GM12878 (cell line): ENCODE results near the gene OSMR. TPM values are rescaled to one million over a fixed set of nuclear protein-coding genes. Genes with fewer than 3 reads are reported as not detected.

Source experiments
- ATAC-seq: fragments of 200-7000 bp; cut with Tn5 transposase; 3 replicates; pipeline ENCODE4 v1.9.1; 2020; ENCODE audit warnings: mild to moderate bottlenecking, moderate library complexity
- BruUV-seq: library from RNA; stranded (reverse); fragments of 400-500 nt; replicated peaks from 2 replicates; lab custom pipeline; 2021; lab: Mats Ljungman, UMichigan
- CTCF ChIA-PET: fragments of 300-600 bp; sonication (Branson Sonifier 250); formaldehyde crosslinking; extraction: SDS; loops from one replicate; lab custom pipeline; 2021; ENCODE audit warnings: inconsistent platforms; lab: Yijun Ruan, JAX
- POLR2A ChIA-PET: fragments of 350-600 bp; formaldehyde crosslinking; extraction: SDS; loops from one replicate; lab custom pipeline; 2021; ENCODE audit warnings: inconsistent platforms; lab: Charles Lee
- RAD21 ChIA-PET: fragments of 300-600 bp; sonication (Branson Sonifier 250); formaldehyde crosslinking; loops from one replicate; lab custom pipeline; 2023; ENCODE audit warnings: antibody characterized with exemption; ENCODE audit not compliant: unreplicated experiment; lab: Charles Lee
- SMC1A ChIA-PET: fragments of 300-600 bp; sonication (Branson Sonifier 250); formaldehyde crosslinking; loops from one replicate; lab custom pipeline; 2023; ENCODE audit not compliant: unreplicated experiment, uncharacterized antibody; lab: Charles Lee
- DNase-seq: peaks from one replicate; pipeline ENCODE4 v3.0.0-alpha.2; 2011; ENCODE audit warnings: low read depth, low spot score
- FAIRE-seq: peaks from 3 replicates; lab custom pipeline; 2011; peaks lifted over from hg19 to GRCh38; lab: Jason Lieb, UNC
- H2AFZ ChIP-seq: 2 replicates; pipeline ENCODE4 v1.6.0; 2011; ENCODE audit warnings: low read depth, low read length, control low read depth; ENCODE audit not compliant: control insufficient read depth
- H3K27ac ChIP-seq: 2 replicates; pipeline ENCODE4 v1.5.1; 2011; ENCODE audit warnings: control low read depth; ENCODE audit not compliant: control insufficient read depth, insufficient read depth
- H3K27me3 ChIP-seq, 2 experiments: replicated peaks in 1 of 2; 2 replicates each; pipeline versions ENCODE4 v1.6.0 to v1.6.1; 2011; ENCODE audit warnings: low read length in 1 of 2; ENCODE audit not compliant: control insufficient read depth in 2 of 2, insufficient read depth in 2 of 2
- H3K36me3 ChIP-seq, 2 experiments: 2 replicates each; pipeline ENCODE4 v1.5.1; 2011; ENCODE audit warnings: low read length in 1 of 2; ENCODE audit not compliant: control insufficient read depth in 2 of 2, insufficient read depth in 2 of 2
- H3K4me1 ChIP-seq: 2 replicates; pipeline ENCODE4 v1.6.1; 2011; ENCODE audit warnings: mild to moderate bottlenecking, low read length, moderate library complexity, mixed read lengths; ENCODE audit not compliant: control insufficient read depth, insufficient read depth
- H3K4me2 ChIP-seq: 2 replicates; pipeline ENCODE4 v1.6.0; 2011; ENCODE audit warnings: control low read depth; ENCODE audit not compliant: control insufficient read depth, insufficient read depth
- H3K4me3 ChIP-seq: fragments of 200-600 bp; sonication (generic); 2 replicates; pipeline ENCODE4 v1.5.1; 2016
- H3K79me2 ChIP-seq: 2 replicates; pipeline ENCODE4 v1.6.0; 2011; ENCODE audit warnings: low read length; ENCODE audit not compliant: control insufficient read depth, insufficient read depth
- H3K9ac ChIP-seq: 2 replicates; pipeline ENCODE4 v1.8.0; 2011; ENCODE audit warnings: low read length, control low read depth, mixed read lengths; ENCODE audit not compliant: control insufficient read depth, insufficient read depth
- H3K9me3 ChIP-seq: replicated peaks from 3 replicates; pipeline ENCODE4 v1.5.1; 2011; ENCODE audit warnings: mild to moderate bottlenecking, low read length; ENCODE audit not compliant: control insufficient read depth, insufficient read depth
- H4K20me1 ChIP-seq: 2 replicates; pipeline ENCODE4 v1.6.0; 2011; ENCODE audit not compliant: control insufficient read depth, insufficient read depth
- GABPA ChIP-seq: IDR thresholded peaks from 2 replicates; pipeline ENCODE4 v1.6.1; 2014; ENCODE audit warnings: antibody characterized with exemption, low read depth, mild to moderate bottlenecking, inconsistent platforms
- MYB ChIP-seq: fragments of 150-350 bp; IDR thresholded peaks from 2 replicates; pipeline ENCODE4 v1.6.1; 2014; ENCODE audit warnings: mild to moderate bottlenecking, low read depth, low read length, borderline replicate concordance
- MYC ChIP-seq: IDR thresholded peaks from 2 replicates; pipeline ENCODE4 v1.6.1; 2011; ENCODE audit warnings: mild to moderate bottlenecking, low read length, moderate library complexity, inconsistent platforms; ENCODE audit not compliant: insufficient read depth, insufficient replicate concordance, insufficient read length, severe bottlenecking
- WGBS: methylation state at CpG from one replicate; pipeline ENCODE4 v1.1.6; 2016; ENCODE audit warnings: low lambda C conversion rate; ENCODE audit not compliant: insufficient replicate concordance, insufficient coverage; ENCODE audit errors: missing lambda C conversion rate; 5-methylcytosine and 5-hydroxymethylcytosine counted together
- in situ Hi-C: fragments of 300-500 bp; cut with MboI; formaldehyde crosslinking; loops from 9 replicates; pipeline ENCODE4 v1.14.3; 2018; ENCODE audit warnings: mixed read lengths
- intact Hi-C: fragments of 100-400 bp; cut with micrococcal nuclease; formaldehyde crosslinking; loops from one replicate; pipeline ENCODE4 v1.14.2; 2022; ENCODE audit not compliant: unreplicated experiment
- polyA plus RNA-seq, 11 experiments: library from polyadenylated mRNA; depleted of rRNA in 4 of 11; unstranded in 6 of 11; stranded (reverse) in 5 of 11; fragments of >200 nt; fragmentation: Nextera tagmentation in 4 of 11; fragmentation: Illumina TruSeq in 1 of 11; extraction: Ambion mirVana in 4 of 11; extraction: Trizol in 1 of 11; gene quantifications; 1 replicate in 1 of 11; 2 replicates in 10 of 11; pipeline versions ENCODE4 v1.2.1 to v1.2.3, GENCODE V29; 2011 to 2016; ENCODE audit warnings: inconsistent platforms in 2 of 11, missing spikeins in 2 of 11, low read depth in 1 of 11
- total RNA-seq, 4 experiments: library from RNA; depleted of rRNA in 3 of 4; stranded (reverse); fragments of >200 nt in 3 of 4; fragmentation: Illumina TruSeq in 1 of 4; extraction: Trizol in 1 of 4; gene quantifications; 2 replicates each; pipeline versions ENCODE4 v1.2.1 to v1.2.3, GENCODE V29; 2013 to 2021
- TF ChIP-seq, protein P1 (sequence below): fragments of 450-650 bp; conservative IDR thresholded peaks from 2 replicates; pipeline ENCODE4 v1.6.1; 2017; ENCODE audit warnings: mild to moderate bottlenecking, moderate library complexity

The OSMR gene
- total and polyA plus RNA-seq, 10 of the 15 experiments (the other 5 are each of a cell fraction or from before 2014, with no cell fraction given), result 0.03 to 0.05 TPM; not detected in 8

DNA sequence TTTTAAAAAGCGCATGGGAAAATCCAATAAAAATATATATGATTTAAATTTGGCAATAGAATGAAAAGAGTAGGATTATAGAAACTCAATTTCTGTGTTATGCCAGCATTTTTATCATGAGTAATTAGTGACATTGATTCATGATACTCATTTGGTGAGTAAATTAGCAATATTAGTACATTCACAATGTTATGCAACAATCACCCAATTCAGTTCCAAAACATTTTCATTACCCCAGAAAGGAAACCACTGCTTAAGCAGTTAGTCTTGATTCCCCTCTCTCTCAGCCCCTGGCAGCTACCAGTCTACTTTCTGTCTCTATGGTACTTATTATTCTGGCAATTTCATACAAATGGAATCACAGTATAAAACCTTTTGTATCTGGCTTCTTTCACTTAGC lies 27.0 kb downstream of the OSMR start (continued):
- no peak for TF ChIP-seq MYC
- TF ChIP-seq, all 136 proteins: peak for 0

DNA sequence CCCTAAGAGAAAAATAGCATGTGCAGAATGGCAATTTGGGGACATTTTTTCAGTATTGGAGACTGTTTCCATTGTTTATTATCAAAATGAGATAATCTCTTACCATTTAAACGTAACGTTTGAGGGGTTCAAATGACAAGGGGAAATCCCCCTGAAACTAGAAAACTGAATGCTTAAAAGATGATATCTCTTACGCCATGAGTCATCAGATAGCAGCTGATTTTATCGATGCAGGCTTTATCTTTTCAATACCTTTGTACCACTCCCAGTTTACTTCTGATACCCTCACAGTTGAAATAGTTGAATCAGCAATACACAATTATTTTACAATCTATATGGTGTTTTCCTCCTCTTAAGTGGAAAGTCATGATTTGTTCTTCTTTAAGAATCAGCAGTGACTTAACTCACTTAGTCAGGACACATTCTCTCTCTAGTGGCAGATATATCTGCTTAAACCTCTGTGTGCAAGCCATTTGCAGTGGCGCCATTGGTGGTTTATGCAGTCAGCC lies 29.2 kb downstream of the OSMR start:
- CTCF ChIA-PET, result no interaction called here
- intact Hi-C loops, result no loop called here
- no peak for TF ChIP-seq GABPA
- TF ChIP-seq MYB, result no peak
- TF ChIP-seq, protein P1, sequence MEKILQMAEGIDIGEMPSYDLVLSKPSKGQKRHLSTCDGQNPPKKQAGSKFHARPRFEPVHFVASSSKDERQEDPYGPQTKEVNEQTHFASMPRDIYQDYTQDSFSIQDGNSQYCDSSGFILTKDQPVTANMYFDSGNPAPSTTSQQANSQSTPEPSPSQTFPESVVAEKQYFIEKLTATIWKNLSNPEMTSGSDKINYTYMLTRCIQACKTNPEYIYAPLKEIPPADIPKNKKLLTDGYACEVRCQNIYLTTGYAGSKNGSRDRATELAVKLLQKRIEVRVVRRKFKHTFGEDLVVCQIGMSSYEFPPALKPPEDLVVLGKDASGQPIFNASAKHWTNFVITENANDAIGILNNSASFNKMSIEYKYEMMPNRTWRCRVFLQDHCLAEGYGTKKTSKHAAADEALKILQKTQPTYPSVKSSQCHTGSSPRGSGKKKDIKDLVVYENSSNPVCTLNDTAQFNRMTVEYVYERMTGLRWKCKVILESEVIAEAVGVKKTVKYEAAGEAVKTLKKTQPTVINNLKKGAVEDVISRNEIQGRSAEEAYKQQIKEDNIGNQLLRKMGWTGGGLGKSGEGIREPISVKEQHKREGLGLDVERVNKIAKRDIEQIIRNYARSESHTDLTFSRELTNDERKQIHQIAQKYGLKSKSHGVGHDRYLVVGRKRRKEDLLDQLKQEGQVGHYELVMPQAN, result no peak
- TF ChIP-seq, all 136 proteins: peak for 0

More for the DNA sequence above, 29.2 kb downstream of the OSMR start:
- ATAC-seq, result no peak
- Histone ChIP-seq H3K9me3 (no peaks in the 10 kb centered on the region), H3K36me3 (no peaks in the 10 kb centered on the region), H3K27me3 (no peaks in the 10 kb centered on the region; a peak in 1 of 4 replicates), H3K9ac (no peak overlapping the region), H3K4me1 (no peaks in the 10 kb centered on the region), H3K27ac (no peak overlapping the region), H3K4me3 (no peak overlapping the region), H4K20me1 (no peaks in the 10 kb centered on the region), H3K4me2 (no peak overlapping the region), H2AFZ (no peak overlapping the region), H3K79me2 (no peaks in the 10 kb centered on the region)
- 47% methylated on average over 5 of the region's 5 CpGs for WGBS
- no TSS peak for BruUV-seq
- in situ Hi-C loops, result no loop called here
- DNase-seq, result no peak
- RAD21 ChIA-PET, result no interaction called here
- POLR2A ChIA-PET, result no interaction called here
- SMC1A ChIA-PET, result no interaction called here
- no peak for FAIRE-seq
